HG02623 (cell line): Measurements from ENCODE around the gene NFATC2.

Experiments
- ATAC-seq: cut with Tn5 transposase; IDR thresholded peaks from one replicate; pipeline ENCODE4 v1.9.1; 2021; ENCODE audit warnings: moderate library complexity; ENCODE audit not compliant: unreplicated experiment

Gene NFATC2

GRCh38 chr20:51497542-51498467, 44.7 kb downstream of the NFATC2 start:
- ATAC-seq: no peak

GRCh38 chr20:51496964-51497363, 45.6 kb downstream of the NFATC2 start:
- ATAC-seq: no peak

GRCh38 chr20:51495921-51496545, 46.5 kb downstream of the NFATC2 start:
- no peak for ATAC-seq

- ATAC-seq: no peak
These were observed 47.2 kb downstream of the NFATC2 start for GRCh38 chr20:51495291-51495690.

GRCh38 chr20:51494241-51495110, 48.0 kb downstream of the NFATC2 start:
- ATAC-seq: no peak

- no peak for ATAC-seq
These were observed 49.1 kb downstream of the NFATC2 start for GRCh38 chr20:51493346-51493791.

- no peak for ATAC-seq
These were observed 50.1 kb downstream of the NFATC2 start for GRCh38 chr20:51492167-51493092.

- ATAC-seq: no peak
These were observed 51.1 kb downstream of the NFATC2 start for GRCh38 chr20:51491393-51491792.

- ATAC-seq: no peak
These were observed 51.9 kb downstream of the NFATC2 start for GRCh38 chr20:51490635-51491034.

- no peak for ATAC-seq
These were observed 52.9 kb downstream of the NFATC2 start for GRCh38 chr20:51489611-51490010.

GRCh38 chr20:51488331-51488730, 54.2 kb downstream of the NFATC2 start:
- no peak for ATAC-seq

GRCh38 chr20:51487565-51488268, 54.8 kb downstream of the NFATC2 start:
- no peak for ATAC-seq

- no peak for ATAC-seq
These were observed 55.4 kb downstream of the NFATC2 start for GRCh38 chr20:51487076-51487475.

- no peak for ATAC-seq
These were observed 56.1 kb downstream of the NFATC2 start for GRCh38 chr20:51486197-51487005.

- no peak for ATAC-seq
These were observed 57.7 kb downstream of the NFATC2 start for GRCh38 chr20:51484831-51485230.

- no peak for ATAC-seq
These were observed 58.2 kb downstream of the NFATC2 start for GRCh38 chr20:51484141-51484815.

- ATAC-seq: no peak
These were observed 59.6 kb downstream of the NFATC2 start for GRCh38 chr20:51482836-51483473.
